Caco-2 (cell line): ENCODE data around the gene SFSWAP. TPM values are rescaled to one million over a fixed set of nuclear protein-coding genes. Genes with fewer than 3 reads are reported as not detected.

Experiments
- BruUV-seq: library from RNA; stranded (reverse); fragments of 400-500 nt; replicated peaks from 2 replicates; lab custom pipeline; 2021; lab: Mats Ljungman, UMichigan
- CTCF ChIA-PET: fragments of 300-600 bp; sonication (Branson Sonifier 250); formaldehyde crosslinking; loops from one replicate; lab custom pipeline; 2022; ENCODE audit warnings: antibody characterized with exemption; lab: Charles Lee
- POLR2A ChIA-PET: fragments of 300-600 bp; sonication (Branson Sonifier 250); formaldehyde crosslinking; loops from one replicate; lab custom pipeline; 2022; ENCODE audit warnings: antibody characterized with exemption; lab: Charles Lee
- DNase-seq, 2 experiments: peaks; one replicate each; pipeline versions ENCODE4 v3.0.0 to v3.0.0-alpha.2; 2020 to 2022
- H3K27me3 ChIP-seq: replicated peaks from 2 replicates; pipeline ENCODE4 v1.6.0; 2011; ENCODE audit warnings: low read length; ENCODE audit not compliant: control insufficient read depth, insufficient read depth
- H3K36me3 ChIP-seq: 2 replicates; pipeline ENCODE4 v1.5.1; 2011; ENCODE audit warnings: low read length; ENCODE audit not compliant: control insufficient read depth, insufficient read depth
- H3K4me1 ChIP-seq: fragments of 250-450 bp; sonication (Bioruptor Pico); 2 replicates; pipeline ENCODE4 v1.5.1; 2020; ENCODE audit warnings: mild to moderate bottlenecking
- H3K4me3 ChIP-seq: 2 replicates; pipeline ENCODE4 v1.5.1; 2011; ENCODE audit warnings: low read depth, mild to moderate bottlenecking, control low read depth, low read length
- H3K9me3 ChIP-seq: fragments of 250-450 bp; sonication (Bioruptor Pico); 2 replicates; pipeline ENCODE4 v1.5.1; 2020; ENCODE audit warnings: mild to moderate bottlenecking, moderate library complexity
- H3K27ac Mint-ChIP-seq: one replicate; pipeline ENCODE4 v1.8.0; 2022; ENCODE audit warnings: mixed read lengths; ENCODE audit not compliant: unreplicated experiment
- H3K27me3 Mint-ChIP-seq: one replicate; pipeline ENCODE4 v1.8.0; 2022; ENCODE audit warnings: mixed read lengths; ENCODE audit not compliant: insufficient read depth, unreplicated experiment
- H3K36me3 Mint-ChIP-seq: one replicate; pipeline ENCODE4 v1.8.0; 2022; ENCODE audit warnings: mild to moderate bottlenecking, mixed read lengths; ENCODE audit not compliant: insufficient read depth, unreplicated experiment
- H3K4me1 Mint-ChIP-seq: one replicate; pipeline ENCODE4 v1.8.0; 2022; ENCODE audit warnings: low read depth, mixed read lengths; ENCODE audit not compliant: unreplicated experiment
- H3K4me3 Mint-ChIP-seq: one replicate; pipeline ENCODE4 v1.8.0; 2022; ENCODE audit warnings: mild to moderate bottlenecking, moderate library complexity, mixed read lengths; ENCODE audit not compliant: unreplicated experiment
- H3K9me3 Mint-ChIP-seq: one replicate; pipeline ENCODE4 v1.8.0; 2022; ENCODE audit warnings: mixed read lengths; ENCODE audit not compliant: unreplicated experiment
- intact Hi-C: fragments of 100-400 bp; cut with micrococcal nuclease; formaldehyde crosslinking; loops from one replicate; pipeline ENCODE4 v1.10.0; 2022; ENCODE audit not compliant: unreplicated experiment
- total RNA-seq: library from RNA; stranded (reverse); gene quantifications from 2 replicates; pipeline ENCODE4 v1.2.3, GENCODE V29; 2022
- TF ChIP-seq, protein P1 (sequence below), 2 experiments: fragments of 200-600 bp in 1 of 2; IDR thresholded peaks; 1 replicate in 1 of 2; 2 replicates in 1 of 2; pipeline versions ENCODE4 v1.5.1 to v1.8.0; 2011 to 2022; ENCODE audit warnings: antibody characterized with exemption in 1 of 2, control low read depth in 1 of 2, inconsistent platforms in 1 of 2, low read depth in 1 of 2, low read length in 1 of 2, mild to moderate bottlenecking in 1 of 2, moderate library complexity in 1 of 2; ENCODE audit not compliant: insufficient read depth in 1 of 2, severe bottlenecking in 1 of 2, unreplicated experiment in 1 of 2

The SFSWAP gene
- total RNA-seq, 1 experiment from 2014 or later, result 42.3 TPM

DNA sequence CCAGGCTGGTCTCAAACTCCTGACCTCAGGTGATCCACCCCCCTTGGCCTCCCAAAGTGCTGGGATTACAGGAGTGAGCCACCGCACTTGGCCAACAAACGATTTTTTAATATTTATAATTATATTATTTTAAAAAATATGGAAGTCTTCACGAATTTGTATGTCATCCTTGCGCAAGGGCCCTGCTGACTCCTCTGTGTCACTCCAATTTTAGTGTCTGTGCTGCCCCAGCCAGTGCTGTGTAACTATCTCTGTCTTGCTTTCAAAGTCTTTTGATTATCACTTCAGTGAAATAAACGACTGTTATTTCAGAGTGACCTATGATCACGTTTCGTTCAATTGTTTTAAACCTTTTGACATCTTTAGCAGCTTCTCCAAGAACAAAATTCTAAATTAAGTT is 104.2 kb downstream of the SFSWAP start:
- H3K9me3 Mint-ChIP-seq, result peaks cover 11% of the 10 kb centered on the region
- no peaks in the 10 kb centered on the region for H3K36me3 Mint-ChIP-seq
- ChIA-PET CTCF (no interaction called here), POLR2A (no interaction called here)
- no peak overlapping the region for H3K27ac Mint-ChIP-seq
- intact Hi-C loops, result no loop called here
- Histone ChIP-seq H3K4me3 (no peak overlapping the region), H3K36me3 (no peaks in the 10 kb centered on the region), H3K9me3 (peaks cover 10% of the 10 kb centered on the region), H3K4me1 (peaks cover 3% of the 10 kb centered on the region; the same call in 1 of the 2 replicates), H3K27me3 (no peaks in the 10 kb centered on the region)
- TF ChIP-seq, protein P1, sequence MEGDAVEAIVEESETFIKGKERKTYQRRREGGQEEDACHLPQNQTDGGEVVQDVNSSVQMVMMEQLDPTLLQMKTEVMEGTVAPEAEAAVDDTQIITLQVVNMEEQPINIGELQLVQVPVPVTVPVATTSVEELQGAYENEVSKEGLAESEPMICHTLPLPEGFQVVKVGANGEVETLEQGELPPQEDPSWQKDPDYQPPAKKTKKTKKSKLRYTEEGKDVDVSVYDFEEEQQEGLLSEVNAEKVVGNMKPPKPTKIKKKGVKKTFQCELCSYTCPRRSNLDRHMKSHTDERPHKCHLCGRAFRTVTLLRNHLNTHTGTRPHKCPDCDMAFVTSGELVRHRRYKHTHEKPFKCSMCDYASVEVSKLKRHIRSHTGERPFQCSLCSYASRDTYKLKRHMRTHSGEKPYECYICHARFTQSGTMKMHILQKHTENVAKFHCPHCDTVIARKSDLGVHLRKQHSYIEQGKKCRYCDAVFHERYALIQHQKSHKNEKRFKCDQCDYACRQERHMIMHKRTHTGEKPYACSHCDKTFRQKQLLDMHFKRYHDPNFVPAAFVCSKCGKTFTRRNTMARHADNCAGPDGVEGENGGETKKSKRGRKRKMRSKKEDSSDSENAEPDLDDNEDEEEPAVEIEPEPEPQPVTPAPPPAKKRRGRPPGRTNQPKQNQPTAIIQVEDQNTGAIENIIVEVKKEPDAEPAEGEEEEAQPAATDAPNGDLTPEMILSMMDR (IDR thresholded peaks at IDR 0.05; ENCODE audit: insufficient read depth in 1 of 2, low read depth in 1 of 2, low read length in 1 of 2, severe bottlenecking in 1 of 2, unreplicated experiment in 1 of 2), result no peak
- peaks cover 11% of the 10 kb centered on the region for H3K4me1 Mint-ChIP-seq
- H3K4me3 Mint-ChIP-seq, result no peak overlapping the region
- no peaks in the 10 kb centered on the region for H3K27me3 Mint-ChIP-seq
- no TSS peak for BruUV-seq
- no peak for DNase-seq

DNA sequence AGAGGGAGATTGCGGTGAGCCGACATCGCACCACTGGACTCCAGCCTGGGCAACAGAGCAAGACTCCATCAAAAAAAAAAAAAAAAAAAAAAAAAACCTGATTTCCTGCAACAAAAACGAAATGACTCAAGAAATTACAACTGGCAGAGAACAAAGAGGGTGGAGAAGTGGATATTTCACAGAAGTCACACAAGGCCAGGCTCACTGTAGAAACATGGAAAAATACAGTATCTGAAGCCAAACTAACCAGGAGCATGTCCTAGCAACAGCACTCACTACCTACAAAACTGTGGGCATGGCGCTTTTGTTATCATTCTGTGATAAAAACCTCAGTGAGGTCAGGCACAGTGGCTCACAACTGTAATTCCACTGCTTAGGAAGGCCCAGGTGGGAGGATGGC is 105.6 kb downstream of the SFSWAP start:
- Histone ChIP-seq H3K9me3 (peaks cover 10% of the 10 kb centered on the region), H3K36me3 (no peaks in the 10 kb centered on the region), H3K27me3 (no peaks in the 10 kb centered on the region), H3K4me1 (peaks cover 3% of the 10 kb centered on the region; the same call in 1 of the 2 replicates), H3K4me3 (no peak overlapping the region)
- POLR2A ChIA-PET, result no interaction called here
- CTCF ChIA-PET, result no interaction called here
- TF ChIP-seq, protein P1 (IDR thresholded peaks at IDR 0.05; ENCODE audit: insufficient read depth in 1 of 2, low read depth in 1 of 2, low read length in 1 of 2, severe bottlenecking in 1 of 2, unreplicated experiment in 1 of 2), result no peak
- no peak overlapping the region for H3K4me3 Mint-ChIP-seq
- BruUV-seq, result no TSS peak
- no peak for DNase-seq
- H3K27me3 Mint-ChIP-seq, result no peaks in the 10 kb centered on the region
- intact Hi-C loops, result no loop called here
- no peak overlapping the region for H3K27ac Mint-ChIP-seq
- H3K9me3 Mint-ChIP-seq, result peaks cover 11% of the 10 kb centered on the region
- peaks cover 11% of the 10 kb centered on the region for H3K4me1 Mint-ChIP-seq
- no peaks in the 10 kb centered on the region for H3K36me3 Mint-ChIP-seq

DNA sequence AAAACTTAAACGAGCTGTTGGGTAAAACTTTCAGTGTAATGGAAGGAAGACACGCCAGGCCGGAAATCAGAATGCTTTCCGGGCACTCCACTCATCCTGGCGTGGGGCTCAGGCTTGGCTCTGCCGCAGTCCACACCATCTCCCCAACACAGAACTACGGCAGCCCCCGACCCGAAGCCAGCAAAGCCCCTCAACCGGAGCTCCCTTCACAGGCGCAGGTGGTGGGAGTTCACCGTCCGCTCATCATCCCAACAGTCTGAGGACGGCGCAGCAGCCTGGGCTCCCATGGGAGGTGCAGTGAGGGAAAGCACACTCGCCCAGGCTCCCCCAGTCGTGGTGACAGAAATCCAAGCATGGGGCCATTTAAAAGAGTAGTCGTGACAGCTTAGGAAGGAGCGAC is 106.4 kb downstream of the SFSWAP start:
- POLR2A ChIA-PET, result no interaction called here
- Mint-ChIP-seq H3K27me3 (no peaks in the 10 kb centered on the region), H3K4me1 (peaks cover 11% of the 10 kb centered on the region), H3K27ac (no peak overlapping the region), H3K9me3 (peaks cover 11% of the 10 kb centered on the region), H3K36me3 (no peaks in the 10 kb centered on the region), H3K4me3 (no peak overlapping the region)
- CTCF ChIA-PET, result no interaction called here
- no peak for DNase-seq
- peaks cover 10% of the 10 kb centered on the region for H3K9me3 ChIP-seq
- no peaks in the 10 kb centered on the region for H3K36me3 ChIP-seq
- intact Hi-C loops, result no loop called here
- no peaks in the 10 kb centered on the region for H3K27me3 ChIP-seq
- no TSS peak for BruUV-seq
- TF ChIP-seq, protein P1 (IDR thresholded peaks at IDR 0.05; ENCODE audit: insufficient read depth in 1 of 2, low read depth in 1 of 2, low read length in 1 of 2, severe bottlenecking in 1 of 2, unreplicated experiment in 1 of 2), result no peak
- no peak overlapping the region for H3K4me3 ChIP-seq
- peaks cover 3% of the 10 kb centered on the region; the same call in 1 of the 2 replicates for H3K4me1 ChIP-seq
